Keratinocyte (primary cell): Measurements from ENCODE around the gene TBPL2.

Experiments used
- EZH2 ChIP-seq: IDR thresholded peaks from one replicate; pipeline ENCODE4 v1.6.1; 2012; ENCODE audit warnings: inconsistent platforms, mild to moderate bottlenecking, low read length, moderate library complexity
- TF ChIP-seq, protein P1 (sequence below), 3 experiments: IDR thresholded peaks in 1 of 3; conservative IDR thresholded peaks in 1 of 3; optimal IDR thresholded peaks in 1 of 3; 2 replicates in 2 of 3; 3 replicates in 1 of 3; pipeline versions ENCODE3 to v1.5.1; 2011; ENCODE audit warnings: low read length in 3 of 3, mild to moderate bottlenecking in 3 of 3, moderate library complexity in 2 of 3, control low read depth in 1 of 3, inconsistent platforms in 1 of 3; ENCODE audit not compliant: insufficient read depth in 2 of 3; ENCODE audit errors: extremely low read depth in 1 of 3

DNA sequence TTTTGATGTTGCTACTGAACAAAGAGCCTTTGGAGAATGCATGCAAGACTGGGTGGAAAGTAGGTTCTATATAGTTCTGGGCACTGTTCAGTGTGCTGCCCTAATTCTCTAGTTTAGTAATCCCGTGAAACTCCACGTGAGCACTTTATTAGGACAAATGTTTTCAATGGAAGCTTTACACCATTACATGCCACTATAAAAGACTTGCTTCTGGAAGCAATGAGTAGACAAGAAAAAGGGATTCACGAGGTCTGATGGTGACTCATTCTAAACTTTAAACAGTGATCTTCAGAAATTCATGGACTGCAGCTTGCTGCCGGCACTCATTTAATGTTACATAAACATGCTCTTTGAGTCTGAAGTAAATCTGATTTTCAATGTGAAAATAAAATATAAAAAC lies 51.1 kb downstream of the TBPL2 start:
- TF ChIP-seq, protein P1, sequence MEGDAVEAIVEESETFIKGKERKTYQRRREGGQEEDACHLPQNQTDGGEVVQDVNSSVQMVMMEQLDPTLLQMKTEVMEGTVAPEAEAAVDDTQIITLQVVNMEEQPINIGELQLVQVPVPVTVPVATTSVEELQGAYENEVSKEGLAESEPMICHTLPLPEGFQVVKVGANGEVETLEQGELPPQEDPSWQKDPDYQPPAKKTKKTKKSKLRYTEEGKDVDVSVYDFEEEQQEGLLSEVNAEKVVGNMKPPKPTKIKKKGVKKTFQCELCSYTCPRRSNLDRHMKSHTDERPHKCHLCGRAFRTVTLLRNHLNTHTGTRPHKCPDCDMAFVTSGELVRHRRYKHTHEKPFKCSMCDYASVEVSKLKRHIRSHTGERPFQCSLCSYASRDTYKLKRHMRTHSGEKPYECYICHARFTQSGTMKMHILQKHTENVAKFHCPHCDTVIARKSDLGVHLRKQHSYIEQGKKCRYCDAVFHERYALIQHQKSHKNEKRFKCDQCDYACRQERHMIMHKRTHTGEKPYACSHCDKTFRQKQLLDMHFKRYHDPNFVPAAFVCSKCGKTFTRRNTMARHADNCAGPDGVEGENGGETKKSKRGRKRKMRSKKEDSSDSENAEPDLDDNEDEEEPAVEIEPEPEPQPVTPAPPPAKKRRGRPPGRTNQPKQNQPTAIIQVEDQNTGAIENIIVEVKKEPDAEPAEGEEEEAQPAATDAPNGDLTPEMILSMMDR (optimal IDR thresholded peaks at IDR 0.05 in 1 of 3, IDR thresholded peaks at IDR 0.05 in 1 of 3, conservative IDR thresholded peaks at IDR 0.05 in 1 of 3; ENCODE audit: extremely low read depth in 1 of 3, insufficient read depth in 2 of 3, low read length in 3 of 3) = no peak
- TF ChIP-seq EZH2 = no peak
